Liver (tissue), 9 donors: ENCODE data around the gene PTK7. TPM values are rescaled to one million over a fixed set of nuclear protein-coding genes. Genes with fewer than 3 reads are reported as not detected.

Experiments used
- DNase-seq: peaks from one replicate; pipeline ENCODE4 v3.0.0-alpha.2; 2017; ENCODE audit warnings: low spot score
- H3K27ac ChIP-seq, 2 donors: one replicate each; pipeline ENCODE4 v1.7.0; 2013; ENCODE audit warnings: inconsistent platforms in 2 of 2, low read length in 2 of 2, control low read depth in 1 of 2, low read depth in 1 of 2, mild to moderate bottlenecking in 1 of 2
- H3K27me3 ChIP-seq, 4 donors: one replicate each; pipeline versions ENCODE4 v1.6.1 to v1.7.0; 2013; ENCODE audit warnings: low read length in 3 of 4, inconsistent platforms in 1 of 4, mild to moderate bottlenecking in 1 of 4, moderate library complexity in 1 of 4; ENCODE audit not compliant: control insufficient read depth in 4 of 4, insufficient read depth in 4 of 4
- H3K36me3 ChIP-seq, 4 donors: one replicate each; pipeline versions ENCODE4 v1.6.1 to v1.7.0; 2013; ENCODE audit warnings: low read length in 3 of 4, mild to moderate bottlenecking in 3 of 4, low read depth in 1 of 4, moderate library complexity in 1 of 4; ENCODE audit not compliant: control insufficient read depth in 4 of 4, insufficient read depth in 3 of 4
- H3K4me1 ChIP-seq, 4 donors: one replicate each; pipeline versions ENCODE4 v1.6.1 to v1.7.0; 2013; ENCODE audit warnings: low read length in 3 of 4, mild to moderate bottlenecking in 3 of 4, moderate library complexity in 1 of 4; ENCODE audit not compliant: control insufficient read depth in 4 of 4, insufficient read depth in 4 of 4
- H3K4me3 ChIP-seq, 3 donors: one replicate each; pipeline versions ENCODE4 v1.6.1 to v1.7.0; 2013; ENCODE audit warnings: low read length in 3 of 3, control low read depth in 1 of 3, low read depth in 1 of 3, mild to moderate bottlenecking in 1 of 3
- H3K9ac ChIP-seq, 2 donors: one replicate each; pipeline ENCODE4 v1.7.0; 2013; ENCODE audit warnings: low read length in 2 of 2, mild to moderate bottlenecking in 2 of 2, moderate library complexity in 2 of 2, control low read depth in 1 of 2, low read depth in 1 of 2
- H3K9me3 ChIP-seq, 4 donors: one replicate each; pipeline versions ENCODE4 v1.6.1 to v1.7.0; 2013; ENCODE audit warnings: low read length in 3 of 4; ENCODE audit not compliant: control insufficient read depth in 4 of 4
- EGR1 ChIP-seq, 2 donors: IDR thresholded peaks; 2 replicates each; pipeline ENCODE4 v1.6.1; 2016 to 2018; ENCODE audit warnings: antibody characterized with exemption in 2 of 2, low read depth in 2 of 2
- FOXA1 ChIP-seq: IDR thresholded peaks from 2 replicates; pipeline ENCODE4 v1.6.1; 2016; ENCODE audit warnings: antibody characterized with exemption
- FOXA2 ChIP-seq: IDR thresholded peaks from 2 replicates; pipeline ENCODE4 v1.6.1; 2016; ENCODE audit warnings: antibody characterized with exemption
- GABPA ChIP-seq, 2 donors: IDR thresholded peaks in 1 of 2; conservative IDR thresholded peaks in 1 of 2; 2 replicates each; pipeline ENCODE4 v1.6.1; 2016; ENCODE audit warnings: antibody characterized with exemption in 2 of 2, mild to moderate bottlenecking in 1 of 2, moderate library complexity in 1 of 2
- HNF4G ChIP-seq: IDR thresholded peaks from 2 replicates; pipeline ENCODE4 v1.6.1; 2016; ENCODE audit warnings: antibody characterized with exemption
- JUND ChIP-seq, 2 donors: IDR thresholded peaks; 2 replicates each; pipeline ENCODE4 v1.6.1; 2016; ENCODE audit warnings: antibody characterized with exemption in 2 of 2
- MAX ChIP-seq: IDR thresholded peaks from 2 replicates; pipeline ENCODE4 v1.6.1; 2016; ENCODE audit warnings: antibody characterized with exemption
- NR2F2 ChIP-seq: IDR thresholded peaks from 2 replicates; pipeline ENCODE4 v1.6.1; 2016; ENCODE audit warnings: antibody characterized with exemption
- RAD21 ChIP-seq, 2 donors: IDR thresholded peaks; 2 replicates each; pipeline ENCODE4 v1.6.1; 2016; ENCODE audit warnings: antibody characterized with exemption in 2 of 2, mild to moderate bottlenecking in 2 of 2
- REST ChIP-seq: IDR thresholded peaks from 2 replicates; pipeline ENCODE4 v1.6.1; 2016; ENCODE audit warnings: antibody characterized with exemption, mild to moderate bottlenecking
- RXRA ChIP-seq, 2 donors: IDR thresholded peaks; 2 replicates each; pipeline ENCODE4 v1.6.1; 2017 to 2018; ENCODE audit warnings: antibody characterized with exemption in 2 of 2, mild to moderate bottlenecking in 1 of 2
- SP1 ChIP-seq: IDR thresholded peaks from 2 replicates; pipeline ENCODE4 v1.6.1; 2018; ENCODE audit warnings: antibody characterized with exemption, mild to moderate bottlenecking
- TAF1 ChIP-seq: conservative IDR thresholded peaks from 2 replicates; pipeline ENCODE4 v1.6.1; 2016; ENCODE audit warnings: antibody characterized with exemption, mild to moderate bottlenecking
- YY1 ChIP-seq: IDR thresholded peaks from 2 replicates; pipeline ENCODE4 v1.6.1; 2016; ENCODE audit warnings: antibody characterized with exemption, mild to moderate bottlenecking
- ZBTB33 ChIP-seq: IDR thresholded peaks from 2 replicates; pipeline ENCODE4 v1.6.1; 2016; ENCODE audit warnings: antibody characterized with exemption
- WGBS: extraction: QIAGEN DNeasy Blood & Tissue Kit; methylation state at CpG from one replicate; pipeline ENCODE4 v1.1.7; 2013; 5-methylcytosine and 5-hydroxymethylcytosine counted together
- polyA plus RNA-seq, 2 donors: library from polyadenylated mRNA; stranded (reverse) in 1 of 2; unstranded in 1 of 2; fragments of 200-250 nt in 1 of 2; fragments of >200 nt in 1 of 2; fragmentation: Nextera tagmentation in 1 of 2; extraction: Ambion mirVana in 1 of 2; gene quantifications; one replicate each; pipeline versions ENCODE4 v1.2.1 to v1.2.3, GENCODE V29; 2013 to 2015
- total RNA-seq, 2 donors: library from RNA; depleted of rRNA; stranded (reverse); fragments of >200 nt; gene quantifications; one replicate each; pipeline ENCODE4 v1.2.3, GENCODE V29; 2014
- TF ChIP-seq, protein P1 (sequence below): IDR thresholded peaks from 2 replicates; pipeline ENCODE4 v1.6.1; 2016; ENCODE audit warnings: antibody characterized with exemption
- TF ChIP-seq, protein P2 (sequence below): fragments of 150-350 bp; IDR thresholded peaks from 2 replicates; pipeline ENCODE4 v1.5.1; 2017; ENCODE audit warnings: improper control_type of control experiment, low read depth, low read length; ENCODE audit not compliant: missing input control
- donor health status: healthy.
- donor health status: healthy.
- donor health status: healthy.
- donor health status: healthy.
- donor health status: healthy.

PTK7 gene
- total and polyA plus RNA-seq, 4 donors = 0.67 to 10.5 (median 1.3) TPM

GRCh38 chr6:43144879-43145278 lies 68.8 kb downstream of the PTK7 start:
- Histone ChIP-seq H3K27ac (no peak overlapping the region), H3K9ac (no peak overlapping the region), H3K9me3 (no peaks in the 10 kb centered on the region), H3K36me3 (no peaks in the 10 kb centered on the region), H3K27me3 (no peaks in the 10 kb centered on the region), H3K4me1 (peaks cover 0 to 10% (median 5%) of the 10 kb centered on the region in 4 donors), H3K4me3 (no peak overlapping the region)
- WGBS = 82% methylated on average over 6 of the region's 6 CpGs
- no peak for DNase-seq
- TF ChIP-seq MAX (no peak), FOXA1 (no peak), FOXA2 (no peak), REST (no peak), GABPA (IDR thresholded peaks at IDR 0.05 in 1 of 2, conservative IDR thresholded peaks at IDR 0.05 in 1 of 2) (no peak), RXRA (IDR thresholded peaks at IDR 0.05) (no peak), RAD21 (IDR thresholded peaks at IDR 0.05) (no peak), JUND (IDR thresholded peaks at IDR 0.05) (no peak), NR2F2 (no peak), EGR1 (IDR thresholded peaks at IDR 0.05; ENCODE audit: low read depth in 2 of 2) (no peak), SP1 (no peak), HNF4G (no peak), YY1 (no peak), ZBTB33 (no peak), TAF1 (no peak)

GRCh38 chr6:43146261-43146660 lies 70.1 kb downstream of the PTK7 start:
- peaks cover 0 to 21% (median 15%) of the 10 kb centered on the region in 4 donors for H3K4me1 ChIP-seq
- no peak overlapping the region for H3K27ac ChIP-seq
- H3K4me3 ChIP-seq = no peak overlapping the region
- WGBS = 86% methylated on average over 3 of the region's 3 CpGs
- H3K27me3 ChIP-seq = no peaks in the 10 kb centered on the region
- no peaks in the 10 kb centered on the region for H3K36me3 ChIP-seq
- H3K9ac ChIP-seq = no peak overlapping the region
- DNase-seq = no peak
- TF ChIP-seq RXRA (IDR thresholded peaks at IDR 0.05) (no peak), EGR1 (IDR thresholded peaks at IDR 0.05; ENCODE audit: low read depth in 2 of 2) (no peak), JUND (IDR thresholded peaks at IDR 0.05) (no peak), NR2F2 (no peak), REST (no peak), ZBTB33 (no peak), GABPA (IDR thresholded peaks at IDR 0.05 in 1 of 2, conservative IDR thresholded peaks at IDR 0.05 in 1 of 2) (no peak), FOXA1 (no peak), SP1 (no peak), HNF4G (no peak)
- TF ChIP-seq, protein P1, sequence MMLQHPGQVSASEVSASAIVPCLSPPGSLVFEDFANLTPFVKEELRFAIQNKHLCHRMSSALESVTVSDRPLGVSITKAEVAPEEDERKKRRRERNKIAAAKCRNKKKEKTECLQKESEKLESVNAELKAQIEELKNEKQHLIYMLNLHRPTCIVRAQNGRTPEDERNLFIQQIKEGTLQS = no peak
- TF ChIP-seq, protein P2, sequence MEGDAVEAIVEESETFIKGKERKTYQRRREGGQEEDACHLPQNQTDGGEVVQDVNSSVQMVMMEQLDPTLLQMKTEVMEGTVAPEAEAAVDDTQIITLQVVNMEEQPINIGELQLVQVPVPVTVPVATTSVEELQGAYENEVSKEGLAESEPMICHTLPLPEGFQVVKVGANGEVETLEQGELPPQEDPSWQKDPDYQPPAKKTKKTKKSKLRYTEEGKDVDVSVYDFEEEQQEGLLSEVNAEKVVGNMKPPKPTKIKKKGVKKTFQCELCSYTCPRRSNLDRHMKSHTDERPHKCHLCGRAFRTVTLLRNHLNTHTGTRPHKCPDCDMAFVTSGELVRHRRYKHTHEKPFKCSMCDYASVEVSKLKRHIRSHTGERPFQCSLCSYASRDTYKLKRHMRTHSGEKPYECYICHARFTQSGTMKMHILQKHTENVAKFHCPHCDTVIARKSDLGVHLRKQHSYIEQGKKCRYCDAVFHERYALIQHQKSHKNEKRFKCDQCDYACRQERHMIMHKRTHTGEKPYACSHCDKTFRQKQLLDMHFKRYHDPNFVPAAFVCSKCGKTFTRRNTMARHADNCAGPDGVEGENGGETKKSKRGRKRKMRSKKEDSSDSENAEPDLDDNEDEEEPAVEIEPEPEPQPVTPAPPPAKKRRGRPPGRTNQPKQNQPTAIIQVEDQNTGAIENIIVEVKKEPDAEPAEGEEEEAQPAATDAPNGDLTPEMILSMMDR = no peak
- no peaks in the 10 kb centered on the region for H3K9me3 ChIP-seq
